Stimulated activated CD8-positive, alpha-beta memory T cell treated with anti-CD3 and anti-CD28 coated beads, Interleukin-15, amount 100 ng/mL, for 4 hours (primary cell): Measurements from ENCODE around the gene JADE2.
"Not testable (repeated sequence)": the region's sequence is repeated elsewhere in the genome, so short reads cannot be mapped to it uniquely, and the experiment has no call there.

Experiments
- DNase-seq, 2 donors: peaks; one replicate each; pipeline ENCODE4 v3.0.0-alpha.2; 2020; ENCODE audit warnings: low read depth in 2 of 2

JADE2 gene

GRCh38 chr5:134507452-134507851 lies 18.0 kb upstream of the JADE2 start:
- no peak for DNase-seq

DNA sequence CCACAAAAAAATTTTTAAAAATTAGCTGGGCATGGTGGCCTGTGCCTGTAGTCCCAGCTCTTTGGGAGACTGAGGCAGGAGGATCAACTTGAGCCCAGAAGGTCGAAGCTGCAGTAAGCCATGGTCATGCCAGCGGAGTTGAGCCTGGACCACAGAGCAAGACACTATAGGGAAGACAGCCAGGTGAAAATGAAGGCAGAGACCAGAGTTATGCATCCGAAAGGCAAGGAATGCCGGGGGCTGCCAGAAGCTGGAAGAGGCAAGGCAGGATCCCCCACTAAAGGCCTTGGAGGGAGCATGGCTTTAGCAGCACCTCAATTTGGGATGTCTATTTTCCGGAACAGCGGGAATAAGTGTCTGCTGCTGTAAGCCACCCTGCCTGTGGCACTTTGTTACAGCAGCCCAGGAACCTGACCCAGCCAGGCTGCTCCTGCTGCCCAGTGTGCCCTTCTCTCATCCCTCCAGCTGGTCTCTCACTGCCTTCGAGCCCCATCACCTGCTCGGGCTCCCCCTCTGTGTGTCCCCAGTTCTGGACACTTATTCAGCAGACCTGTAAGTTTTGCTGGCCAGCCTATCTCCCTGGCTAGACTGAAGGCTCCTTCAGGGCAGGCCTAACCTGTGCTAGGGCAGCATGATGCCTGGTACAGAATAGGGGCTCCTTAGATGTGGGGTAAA lies 16.8 kb upstream of the JADE2 start:
- DNase-seq = no peak

GRCh38 chr5:134509308-134510040 lies 16.0 kb upstream of the JADE2 start:
- DNase-seq = no peak

DNA sequence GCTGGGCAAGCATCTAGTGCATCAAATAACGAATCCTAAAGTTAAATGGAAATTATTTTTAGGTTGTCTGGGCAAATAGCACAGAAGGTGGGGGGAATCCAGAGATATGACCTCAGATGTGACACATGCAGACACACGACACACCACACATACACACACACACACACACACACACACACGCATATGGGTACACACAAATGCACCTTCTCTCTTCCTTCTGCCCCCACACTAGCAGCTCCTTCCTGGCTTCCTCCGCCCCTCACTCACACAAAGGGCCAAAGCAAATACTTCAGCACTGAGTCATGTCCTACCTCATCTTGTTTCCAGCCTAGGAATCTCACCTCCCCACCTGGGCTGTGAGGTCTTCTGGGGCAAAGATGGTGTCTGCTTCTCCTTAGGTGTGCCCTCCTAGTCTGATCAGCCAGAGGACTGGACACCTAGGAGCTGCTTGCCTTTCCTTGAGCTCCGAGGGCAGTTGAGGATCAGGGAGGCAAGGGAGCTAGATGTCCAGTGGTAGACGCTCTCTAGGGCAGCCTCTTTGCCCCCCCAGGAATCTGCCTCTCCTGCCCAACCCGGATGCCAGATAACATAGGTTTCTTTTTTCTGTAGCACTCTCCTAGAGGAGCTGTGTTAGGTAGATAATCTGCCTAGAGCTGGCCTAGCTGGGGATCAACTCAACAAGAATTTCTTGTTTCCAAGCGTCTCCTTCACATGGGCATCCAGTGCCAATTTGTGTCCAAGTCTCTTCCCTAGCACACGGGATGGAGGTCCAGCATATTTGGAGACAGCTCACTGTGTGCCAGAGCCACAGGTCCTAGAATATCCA lies 14.3 kb upstream of the JADE2 start:
- peak; percentile 32 to 54 for DNase-seq

DNA sequence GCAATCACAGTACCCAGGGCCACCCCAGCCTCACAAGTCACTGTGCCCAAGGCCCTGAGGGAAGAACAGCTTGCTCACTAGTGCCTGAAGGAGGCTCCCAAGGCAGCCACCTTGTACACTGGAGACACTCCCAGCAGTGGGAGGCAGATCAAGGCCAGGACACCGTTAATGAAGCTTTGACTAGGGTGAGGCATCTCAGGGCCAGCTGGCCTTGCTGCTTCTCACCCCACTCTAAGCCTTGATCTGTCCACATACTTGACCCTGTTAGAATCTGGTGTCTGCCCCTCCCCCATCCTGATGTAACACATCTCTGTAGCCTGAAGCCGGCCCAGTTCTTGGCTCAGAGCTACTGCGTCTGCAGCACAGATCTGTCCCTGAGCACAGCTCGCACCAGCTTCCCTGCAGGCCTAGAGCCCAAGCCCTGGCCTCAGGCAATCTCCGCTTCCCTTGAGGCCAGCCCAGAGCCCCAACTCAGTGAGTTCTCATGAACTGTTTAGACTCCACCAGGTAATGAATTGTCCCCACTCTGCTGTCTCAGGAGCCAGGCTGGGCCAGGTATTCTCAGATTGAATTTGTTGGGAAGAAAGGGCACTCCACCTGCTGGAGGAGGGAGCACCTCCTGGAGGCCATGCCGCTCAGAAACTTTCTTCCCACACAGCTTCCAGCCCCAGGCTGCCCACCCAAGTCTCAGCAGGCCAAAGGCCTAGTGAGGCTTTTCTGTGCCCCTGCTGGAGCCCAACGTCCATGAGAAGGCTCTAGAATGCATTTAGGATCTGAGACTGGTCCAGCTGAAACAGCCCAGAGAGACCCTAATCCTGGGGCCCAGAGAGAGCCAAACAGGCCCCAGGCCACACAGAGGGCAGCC lies 13.4 kb upstream of the JADE2 start:
- DNase-seq = no peak

GRCh38 chr5:134512661-134512999 lies 12.8 kb upstream of the JADE2 start:
- DNase-seq = no peak

- DNase-seq = no peak
These were observed 9.7 kb upstream of the JADE2 start for GRCh38 chr5:134515801-134516200.

DNA sequence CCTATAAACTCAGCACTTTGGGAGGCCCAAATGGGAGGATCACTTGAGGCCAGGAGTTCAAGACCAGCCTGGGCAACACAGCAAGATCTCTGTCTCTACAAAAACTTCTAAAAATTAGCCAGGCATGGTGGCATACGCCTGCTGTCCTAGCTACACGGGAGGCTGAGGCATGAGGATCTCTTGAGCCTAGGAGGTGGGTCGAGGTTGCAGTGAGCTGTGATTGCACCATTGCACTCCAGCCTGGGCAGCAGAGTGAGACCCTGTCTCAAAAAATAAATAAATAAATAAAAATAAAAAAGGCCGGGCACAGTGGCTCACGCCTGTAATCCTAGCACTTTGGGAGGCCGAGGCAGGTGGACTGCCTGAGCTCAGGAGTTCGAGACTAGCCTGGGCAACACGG lies 8.5 kb upstream of the JADE2 start:
- not testable (repeated sequence) for DNase-seq

DNA sequence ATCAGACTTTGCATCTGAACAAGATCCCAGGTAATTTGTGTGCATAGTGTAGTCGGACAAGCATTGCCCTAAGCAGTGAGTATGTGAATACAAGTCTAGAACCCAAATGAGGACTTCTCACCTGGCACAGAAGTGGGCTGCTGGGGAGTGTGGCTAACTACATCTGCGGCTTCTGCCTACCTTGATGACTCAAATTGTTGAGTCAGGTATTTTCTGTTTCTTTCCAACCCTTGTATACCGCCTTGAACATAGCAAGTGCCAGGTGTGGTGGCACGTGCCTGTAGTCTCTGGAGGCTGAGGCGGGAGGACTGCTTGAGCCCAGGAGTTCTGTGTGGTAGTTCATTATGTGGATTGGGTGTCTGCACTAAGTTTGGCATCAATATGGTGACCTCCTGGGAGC lies 7.9 kb upstream of the JADE2 start:
- DNase-seq = no peak

DNA sequence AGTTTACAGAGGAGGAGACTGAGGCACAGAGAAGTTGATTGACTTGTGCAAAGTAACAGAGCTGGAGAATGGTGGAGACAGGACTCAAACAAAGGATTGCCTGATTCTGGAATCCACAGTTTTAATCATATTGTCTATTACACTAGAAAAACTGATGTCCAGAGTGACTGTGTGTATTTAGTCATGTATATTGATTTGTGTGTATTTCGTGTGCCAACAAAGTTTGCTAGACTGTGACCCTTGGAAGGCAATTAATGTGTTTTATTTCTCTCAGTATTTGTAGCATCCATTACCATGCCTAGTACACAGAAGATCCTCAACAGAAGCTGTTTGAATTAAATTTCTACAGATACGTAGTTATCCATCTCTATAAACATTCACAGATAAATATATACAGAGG lies 5.5 kb upstream of the JADE2 start:
- no peak for DNase-seq

DNA sequence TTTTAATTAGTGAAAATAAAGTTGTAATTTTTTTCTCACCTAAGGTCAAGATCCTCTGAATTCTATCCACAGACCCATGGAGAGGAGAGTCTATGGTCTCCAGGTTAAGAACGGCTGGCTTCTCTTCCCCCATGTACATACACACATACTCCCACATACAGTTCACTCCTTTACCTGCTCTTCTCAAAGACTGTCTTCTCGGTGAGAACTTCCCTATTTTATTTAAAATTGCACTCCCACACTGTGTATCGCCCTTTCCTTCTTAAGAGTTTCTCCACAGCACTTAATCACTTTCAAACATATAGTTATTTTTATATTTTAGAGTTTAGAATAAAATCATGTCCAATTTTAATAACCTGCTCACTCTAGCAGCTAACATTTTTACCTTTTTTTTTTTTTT lies 3.6 kb upstream of the JADE2 start:
- no peak for DNase-seq

DNA sequence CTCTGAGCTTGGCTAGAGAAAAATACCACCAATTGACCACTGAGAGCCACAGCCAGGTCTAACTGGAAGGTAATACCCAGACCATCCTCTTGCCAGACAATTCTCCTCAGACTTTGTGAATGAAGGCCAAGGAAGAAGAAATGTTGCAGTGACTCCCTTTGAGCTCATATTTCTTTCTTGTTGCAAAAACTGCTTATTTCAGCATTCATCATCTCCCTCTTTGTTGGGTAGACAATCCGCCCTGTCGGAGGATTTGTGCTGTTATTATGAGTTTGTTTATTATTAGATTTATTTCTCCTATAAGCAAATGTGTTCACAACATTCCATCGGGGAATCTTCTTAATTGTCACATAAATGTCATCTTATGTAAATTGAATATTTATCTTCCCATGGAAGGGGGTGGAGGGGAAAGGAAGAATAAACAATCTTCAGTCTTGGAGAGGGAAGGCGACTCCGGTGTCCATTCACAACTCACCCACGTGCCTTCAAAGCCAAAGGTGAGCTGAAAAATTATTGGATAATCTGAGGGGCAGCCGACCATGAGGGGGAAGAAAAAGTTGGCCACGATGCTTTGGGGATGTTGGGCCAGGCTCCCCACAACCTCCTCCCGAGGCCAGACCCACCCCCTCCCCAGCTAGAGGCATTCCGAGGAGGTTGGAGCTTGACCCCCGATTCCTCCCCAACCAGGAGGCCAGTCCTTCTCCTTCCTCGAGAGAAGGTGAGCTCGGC lies 1.8 kb upstream of the JADE2 start:
- no peak for DNase-seq

GRCh38 chr5:134524272-134524825 lies 1.1 kb upstream of the JADE2 start:
- peak; percentile 23 to 32 for DNase-seq

GRCh38 chr5:134525683-134526482 lies 413 bp downstream of the JADE2 start:
- peak; percentile 30 for DNase-seq

DNA sequence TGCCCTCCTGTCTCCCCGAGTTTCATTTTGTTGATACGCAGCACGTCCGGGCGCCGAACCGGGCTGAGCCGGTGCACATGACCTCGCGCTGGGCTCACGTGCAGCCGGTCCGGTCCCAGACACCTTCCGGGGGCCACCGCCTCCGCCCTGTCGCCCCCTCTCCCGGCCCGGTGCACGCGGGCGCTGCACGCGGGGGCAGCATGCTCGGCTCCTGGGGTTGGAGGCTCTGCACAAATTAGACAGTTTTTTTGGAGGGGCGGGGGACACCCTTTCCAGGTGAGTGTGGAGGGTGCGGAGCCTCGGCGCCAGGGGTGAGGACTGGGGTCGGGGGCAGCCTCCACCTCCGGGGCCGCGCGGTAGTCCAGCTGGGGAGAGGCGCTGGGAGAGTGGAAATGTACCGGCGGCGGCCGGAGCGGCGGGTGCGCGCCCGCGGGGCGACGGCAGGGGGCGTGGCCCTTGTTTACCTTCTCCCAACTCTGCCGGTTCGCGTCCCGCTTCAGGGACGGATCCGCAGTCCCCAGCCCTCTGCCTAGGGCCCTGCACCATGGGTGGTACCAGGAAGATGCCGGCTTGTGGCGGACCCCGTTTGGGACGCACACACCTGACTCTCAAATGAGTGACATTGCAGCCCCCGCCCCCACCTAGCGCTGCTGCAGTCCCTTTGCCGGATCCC lies 1.1 kb downstream of the JADE2 start:
- peak; percentile 27 to 40 for DNase-seq

GRCh38 chr5:134527156-134527960 lies 1.9 kb downstream of the JADE2 start:
- DNase-seq = peak; percentile 53 to 58

- DNase-seq = no peak
These were observed 2.5 kb downstream of the JADE2 start for GRCh38 chr5:134527961-134528424.

- no peak for DNase-seq
These were observed 3.1 kb downstream of the JADE2 start for GRCh38 chr5:134528556-134528955.
